Endothelial cell of umbilical vein (primary cell): Measurements from ENCODE around the gene LDHB. TPM values are rescaled to one million over a fixed set of nuclear protein-coding genes. Genes with fewer than 3 reads are reported as not detected.

Source experiments
- BruUV-seq: library from RNA; stranded (reverse); fragments of 400-500 nt; replicated peaks from 2 replicates; lab custom pipeline; 2021; lab: Mats Ljungman, UMichigan
- CTCF ChIA-PET: fragments of 300-600, 350-600 bp; sonication (Branson Sonifier 250); formaldehyde crosslinking; loops from one replicate; lab custom pipeline; 2021; ENCODE audit warnings: antibody characterized with exemption, inconsistent platforms; lab: Charles Lee
- POLR2A ChIA-PET: fragments of 300-600, 350-600 bp; sonication (Branson Sonifier 250); formaldehyde crosslinking; loops from one replicate; lab custom pipeline; 2021; ENCODE audit warnings: antibody characterized with exemption, inconsistent platforms; lab: Charles Lee
- DNase-seq: peaks from one replicate; pipeline ENCODE4 v3.0.0-alpha.2; 2011; ENCODE audit warnings: low read depth, low spot score
- FAIRE-seq: peaks from 2 replicates; lab custom pipeline; 2011; peaks lifted over from hg19 to GRCh38; lab: Jason Lieb, UNC
- H2AFZ ChIP-seq: 2 replicates; pipeline ENCODE4 v1.6.0; 2012; ENCODE audit warnings: low read depth, low read length, control low read depth, inconsistent platforms
- H3K27ac ChIP-seq: 2 replicates; pipeline ENCODE4 v1.5.1; 2011; ENCODE audit warnings: low read depth, mild to moderate bottlenecking, control low read depth, low read length, moderate library complexity; ENCODE audit not compliant: insufficient read depth
- H3K27me3 ChIP-seq, 2 experiments: 2 replicates each; pipeline versions ENCODE4 v1.6.0 to v1.6.1; 2011; ENCODE audit warnings: low read length in 2 of 2, mixed read lengths in 1 of 2; ENCODE audit not compliant: control insufficient read depth in 2 of 2, insufficient read depth in 2 of 2
- H3K36me3 ChIP-seq, 2 experiments: 2 replicates in 1 of 2; 3 replicates in 1 of 2; pipeline ENCODE4 v1.5.1; 2011; ENCODE audit warnings: low read length in 2 of 2, mild to moderate bottlenecking in 1 of 2, moderate library complexity in 1 of 2; ENCODE audit not compliant: control insufficient read depth in 2 of 2, insufficient read depth in 2 of 2; ENCODE audit errors: extremely low read depth in 1 of 2
- H3K4me1 ChIP-seq: 3 replicates; pipeline ENCODE4 v1.5.1; 2011; ENCODE audit warnings: mild to moderate bottlenecking, low read length; ENCODE audit not compliant: control insufficient read depth, insufficient read depth; ENCODE audit errors: extremely low read depth
- H3K4me2 ChIP-seq: 2 replicates; pipeline ENCODE4 v1.6.1; 2011; ENCODE audit warnings: low read length, control low read depth, mixed read lengths; ENCODE audit not compliant: insufficient read depth
- H3K4me3 ChIP-seq, 3 experiments: fragments of 200-600 bp in 1 of 3; sonication (generic), shearing (Covaris generic) in 1 of 3; replicated peaks in 1 of 3; 2 replicates each; pipeline ENCODE4 v1.5.1; 2011 to 2016; ENCODE audit warnings: control low read depth in 3 of 3, low read length in 3 of 3, mild to moderate bottlenecking in 2 of 3, inconsistent platforms in 1 of 3, low read depth in 1 of 3, moderate library complexity in 1 of 3; ENCODE audit not compliant: insufficient read depth in 1 of 3
- H3K79me2 ChIP-seq: 2 replicates; pipeline ENCODE4 v1.6.0; 2012; ENCODE audit warnings: low read length, inconsistent platforms; ENCODE audit not compliant: control insufficient read depth, insufficient read depth
- H3K9ac ChIP-seq: replicated peaks from 2 replicates; pipeline ENCODE3; 2011; ENCODE audit warnings: low read length, control low read depth; ENCODE audit not compliant: insufficient read depth; ENCODE audit errors: extremely low read depth
- H3K9me1 ChIP-seq: replicated peaks from 3 replicates; pipeline ENCODE4 v1.6.0; 2011; ENCODE audit warnings: mild to moderate bottlenecking, low read length; ENCODE audit not compliant: control insufficient read depth, insufficient read depth; ENCODE audit errors: extremely low read depth
- H3K9me3 ChIP-seq: replicated peaks from 2 replicates; pipeline ENCODE4 v1.5.1; 2012; ENCODE audit warnings: low read length, inconsistent platforms; ENCODE audit not compliant: control insufficient read depth, insufficient read depth
- H4K20me1 ChIP-seq: replicated peaks from 2 replicates; pipeline ENCODE3; 2011; ENCODE audit warnings: mild to moderate bottlenecking, low read length; ENCODE audit not compliant: control insufficient read depth, insufficient read depth; ENCODE audit errors: extremely low read depth
- CTCF ChIP-seq, 2 donors: IDR thresholded peaks; 1 replicate in 1 of 2; 2 replicates in 1 of 2; pipeline ENCODE4 v1.5.1; 2011; ENCODE audit warnings: low read length in 2 of 2, mild to moderate bottlenecking in 2 of 2, moderate library complexity in 2 of 2, control low read depth in 1 of 2, inconsistent platforms in 1 of 2, low read depth in 1 of 2; ENCODE audit not compliant: insufficient read depth in 1 of 2; ENCODE audit errors: extremely low read depth in 1 of 2
- EZH2 ChIP-seq: IDR thresholded peaks from 2 replicates; pipeline ENCODE4 v1.6.1; 2012; ENCODE audit warnings: borderline replicate concordance, low read depth, mild to moderate bottlenecking, moderate library complexity, low read length, inconsistent platforms; ENCODE audit not compliant: severe bottlenecking
- FOS ChIP-seq: IDR thresholded peaks from 2 replicates; pipeline ENCODE4 v1.6.1; 2011; ENCODE audit warnings: mild to moderate bottlenecking, low read length, moderate library complexity, borderline replicate concordance; ENCODE audit not compliant: insufficient read depth
- GATA2 ChIP-seq: IDR thresholded peaks from 2 replicates; pipeline ENCODE4 v1.7.0; 2011; ENCODE audit warnings: low read depth, mild to moderate bottlenecking, moderate library complexity, mixed read lengths, low read length; ENCODE audit not compliant: insufficient read length, insufficient read depth
- JUN ChIP-seq: IDR thresholded peaks from 2 replicates; pipeline ENCODE4 v1.6.1; 2011; ENCODE audit warnings: borderline replicate concordance, low read depth; ENCODE audit not compliant: insufficient read length, insufficient read depth
- MAX ChIP-seq: IDR thresholded peaks from 2 replicates; pipeline ENCODE4 v1.6.1; 2011; ENCODE audit not compliant: insufficient read depth, insufficient read length
- MYC ChIP-seq: IDR thresholded peaks from one replicate; pipeline ENCODE4 v1.6.1; 2011; ENCODE audit warnings: mild to moderate bottlenecking, low read depth, low read length
- POLR2A ChIP-seq: IDR thresholded peaks from 2 replicates; pipeline ENCODE4 v1.6.1; 2012; ENCODE audit warnings: low read depth, mild to moderate bottlenecking, control low read depth, low read length
- POLR2AphosphoS5 ChIP-seq: IDR thresholded peaks from 2 replicates; pipeline ENCODE4 v1.6.1; 2012; ENCODE audit warnings: low read depth, mild to moderate bottlenecking, control low read depth, low read length, moderate library complexity; ENCODE audit not compliant: insufficient read depth
- dilution Hi-C: fragments of 300-500 bp; cut with MboI; formaldehyde crosslinking; loops from one replicate; pipeline ENCODE4 v1.15.0; 2019; ENCODE audit warnings: low sequenced_read_pairs; ENCODE audit not compliant: extremely low pct_ligation_motif_present
- intact Hi-C: fragments of 100-400 bp; cut with micrococcal nuclease; formaldehyde crosslinking; loops from one replicate; pipeline ENCODE4 v1.10.0; 2022
- polyA plus RNA-seq, 4 experiments: library from polyadenylated mRNA; depleted of rRNA in 3 of 4; stranded (reverse) in 3 of 4; unstranded in 1 of 4; fragments of >200 nt; gene quantifications; 2 replicates each; pipeline versions ENCODE4 v1.2.1 to v1.2.3, GENCODE V29; 2011 to 2012; ENCODE audit warnings: missing spikeins in 1 of 4
- total RNA-seq: library from RNA; stranded (reverse); gene quantifications from 2 replicates; pipeline ENCODE4 v1.2.3, GENCODE V29; 2021

LDHB gene
- total and polyA plus RNA-seq, 2 donors (not counting 3 experiments of a cell fraction or from before 2014, with no cell fraction given), result 437 to 670 TPM

GRCh38 chr12:21677204-21677603 is 19.6 kb upstream of the LDHB start:
- POLR2A ChIA-PET, result no interaction called here
- Histone ChIP-seq H3K27ac (no peak overlapping the region), H3K4me1 (peaks cover 4% of the 10 kb centered on the region), H3K9me1 (no peaks in the 10 kb centered on the region), H4K20me1 (no peaks in the 10 kb centered on the region), H3K9me3 (no peaks in the 10 kb centered on the region), H3K36me3 (no peaks in the 10 kb centered on the region), H3K4me2 (no peak overlapping the region), H3K9ac (no peak overlapping the region), H3K4me3 (no peak overlapping the region), H3K27me3 (peaks cover 8 to 9% of the 10 kb centered on the region in 2 experiments), H3K79me2 (no peaks in the 10 kb centered on the region), H2AFZ (no peak overlapping the region)
- no peak for TF ChIP-seq MYC
- no peak for TF ChIP-seq MAX
- TF ChIP-seq FOS, result no peak
- no peak for TF ChIP-seq CTCF (IDR thresholded peaks at IDR 0.05; ENCODE audit: extremely low read depth in 1 of 2, insufficient read depth in 1 of 2, low read depth in 1 of 2, low read length in 2 of 2)
- TF ChIP-seq EZH2, result no peak
- no peak for TF ChIP-seq POLR2AphosphoS5
- TF ChIP-seq GATA2, result no peak
- no peak for TF ChIP-seq POLR2A
- no peak for TF ChIP-seq JUN
- DNase-seq, result no peak
- no peak for FAIRE-seq
- no TSS peak for BruUV-seq
- dilution Hi-C loops (no loop called here), intact Hi-C loops (loop anchor here (5.0 kb wide), 1 partner anchor 380 kb away; no protein-coding TSS in a partner anchor)
- CTCF ChIA-PET, result interaction anchor here (1.1 to 1.3 kb wide), 2 partner anchors 9 to 17 kb away, joined by 3 read pairs; no protein-coding TSS in a partner anchor
